Urothelium cell line (cell line): Measurements from ENCODE around the gene NEK6.

Experiments used
- DNase-seq: peaks from one replicate; pipeline ENCODE4 v3.0.0; 2011; ENCODE audit warnings: low spot score, mixed read lengths
- FAIRE-seq: peaks from 2 replicates; lab custom pipeline; 2011; peaks lifted over from hg19 to GRCh38; lab: Jason Lieb, UNC

Gene NEK6

GRCh38 chr9:124364141-124364540, 106.4 kb downstream of the NEK6 start:
- no peak for DNase-seq
- no peak for FAIRE-seq

GRCh38 chr9:124365036-124365435, 107.3 kb downstream of the NEK6 start:
- FAIRE-seq (no peak), DNase-seq (no peak)

GRCh38 chr9:124366476-124367220, 108.9 kb downstream of the NEK6 start:
- no peak for DNase-seq
- no peak for FAIRE-seq

GRCh38 chr9:124368692-124369091, 110.9 kb downstream of the NEK6 start:
- DNase-seq = no peak
- FAIRE-seq = no peak

- DNase-seq (no peak), FAIRE-seq (no peak)
Measured at GRCh38 chr9:124369231-124369797, 111.6 kb downstream of the NEK6 start.

GRCh38 chr9:124370896-124371582, 113.3 kb downstream of the NEK6 start:
- DNase-seq = no peak
- FAIRE-seq = no peak

- DNase-seq (no peak), FAIRE-seq (no peak)
Measured at GRCh38 chr9:124372038-124372437, 114.3 kb downstream of the NEK6 start.

- DNase-seq = no peak
- no peak for FAIRE-seq
Measured at GRCh38 chr9:124373386-124373785, 115.6 kb downstream of the NEK6 start.

- FAIRE-seq (no peak), DNase-seq (no peak)
Measured at GRCh38 chr9:124373851-124374250, 116.1 kb downstream of the NEK6 start.

GRCh38 chr9:124375726-124376125, 118.0 kb downstream of the NEK6 start:
- no peak for DNase-seq
- FAIRE-seq = no peak

- DNase-seq (no peak), FAIRE-seq (no peak)
Measured at GRCh38 chr9:124376329-124376728, 118.6 kb downstream of the NEK6 start.

- FAIRE-seq (no peak), DNase-seq (no peak)
Measured at GRCh38 chr9:124377551-124378406, 120.0 kb downstream of the NEK6 start.

GRCh38 chr9:124381170-124381945, 123.6 kb downstream of the NEK6 start:
- FAIRE-seq (no peak), DNase-seq (no peak)

- DNase-seq (no peak), FAIRE-seq (no peak)
Measured at GRCh38 chr9:124384210-124384609, 126.5 kb downstream of the NEK6 start.

- DNase-seq = no peak
- no peak for FAIRE-seq
Measured at GRCh38 chr9:124384846-124385245, 127.1 kb downstream of the NEK6 start.

GRCh38 chr9:124385623-124386022, 127.9 kb downstream of the NEK6 start:
- FAIRE-seq = no peak

GRCh38 chr9:124386201-124386600, 128.5 kb downstream of the NEK6 start:
- DNase-seq = no peak
- FAIRE-seq = no peak

More at GRCh38 chr9:124385623-124386022, 127.9 kb downstream of the NEK6 start:
- no peak for DNase-seq

- DNase-seq (no peak), FAIRE-seq (no peak)
Measured at GRCh38 chr9:124388275-124389048, 130.7 kb downstream of the NEK6 start.

GRCh38 chr9:124389146-124389939, 131.6 kb downstream of the NEK6 start:
- DNase-seq (no peak), FAIRE-seq (no peak)
